SK-N-SH treated with all-trans-retinoic acid at 6 μM for 48 hours (cell line): ENCODE data around the gene ARHGAP24.

ENCODE experiments used
- ARNTL ChIP-seq: fragments of 450-650 bp; formaldehyde crosslinking; IDR thresholded peaks from 2 replicates; pipeline ENCODE4 v1.5.0; 2020; ENCODE audit warnings: low read depth, mild to moderate bottlenecking, moderate library complexity, borderline replicate concordance
- CREB5 ChIP-seq: fragments of 250-450 bp; sonication (Bioruptor Pico); IDR thresholded peaks from 2 replicates; pipeline ENCODE4 v1.5.1; 2020; ENCODE audit warnings: low read depth, mild to moderate bottlenecking, moderate library complexity
- ESRRG ChIP-seq: fragments of 250-450 bp; sonication (Bioruptor Pico); IDR thresholded peaks from 2 replicates; pipeline ENCODE4 v1.6.1; 2021; ENCODE audit warnings: mild to moderate bottlenecking
- PATZ1 ChIP-seq: fragments of 250-450 bp; sonication (Bioruptor Pico); IDR thresholded peaks from 2 replicates; pipeline ENCODE4 v1.8.0; 2020; ENCODE audit warnings: mild to moderate bottlenecking, moderate library complexity, borderline replicate concordance
- POU6F1 ChIP-seq: fragments of 250-450 bp; sonication (Bioruptor Pico); IDR thresholded peaks from 2 replicates; pipeline ENCODE4 v1.8.0; 2021; ENCODE audit warnings: low read depth, mild to moderate bottlenecking, moderate library complexity, borderline replicate concordance
- ZFP3 ChIP-seq: fragments of 250-450 bp; sonication (Bioruptor Pico); IDR thresholded peaks from 2 replicates; pipeline ENCODE4 v1.5.0; 2020; ENCODE audit warnings: mild to moderate bottlenecking, moderate library complexity
- ZFP30 ChIP-seq: fragments of 450-650 bp; formaldehyde crosslinking; IDR thresholded peaks from 2 replicates; pipeline ENCODE4 v1.5.0; 2022; ENCODE audit warnings: mild to moderate bottlenecking, moderate library complexity
- TF ChIP-seq, protein P1 (sequence below): fragments of 250-450 bp; sonication (Bioruptor Pico); IDR thresholded peaks from 2 replicates; pipeline ENCODE4 v1.5.0; 2020; ENCODE audit warnings: mild to moderate bottlenecking, moderate library complexity

- no peak for TF ChIP-seq CREB5
- no peak for TF ChIP-seq ZFP3 (CRISPR knock-in tag)
- TF ChIP-seq ZFP30 (CRISPR knock-in tag): no peak
- TF ChIP-seq, protein P1, sequence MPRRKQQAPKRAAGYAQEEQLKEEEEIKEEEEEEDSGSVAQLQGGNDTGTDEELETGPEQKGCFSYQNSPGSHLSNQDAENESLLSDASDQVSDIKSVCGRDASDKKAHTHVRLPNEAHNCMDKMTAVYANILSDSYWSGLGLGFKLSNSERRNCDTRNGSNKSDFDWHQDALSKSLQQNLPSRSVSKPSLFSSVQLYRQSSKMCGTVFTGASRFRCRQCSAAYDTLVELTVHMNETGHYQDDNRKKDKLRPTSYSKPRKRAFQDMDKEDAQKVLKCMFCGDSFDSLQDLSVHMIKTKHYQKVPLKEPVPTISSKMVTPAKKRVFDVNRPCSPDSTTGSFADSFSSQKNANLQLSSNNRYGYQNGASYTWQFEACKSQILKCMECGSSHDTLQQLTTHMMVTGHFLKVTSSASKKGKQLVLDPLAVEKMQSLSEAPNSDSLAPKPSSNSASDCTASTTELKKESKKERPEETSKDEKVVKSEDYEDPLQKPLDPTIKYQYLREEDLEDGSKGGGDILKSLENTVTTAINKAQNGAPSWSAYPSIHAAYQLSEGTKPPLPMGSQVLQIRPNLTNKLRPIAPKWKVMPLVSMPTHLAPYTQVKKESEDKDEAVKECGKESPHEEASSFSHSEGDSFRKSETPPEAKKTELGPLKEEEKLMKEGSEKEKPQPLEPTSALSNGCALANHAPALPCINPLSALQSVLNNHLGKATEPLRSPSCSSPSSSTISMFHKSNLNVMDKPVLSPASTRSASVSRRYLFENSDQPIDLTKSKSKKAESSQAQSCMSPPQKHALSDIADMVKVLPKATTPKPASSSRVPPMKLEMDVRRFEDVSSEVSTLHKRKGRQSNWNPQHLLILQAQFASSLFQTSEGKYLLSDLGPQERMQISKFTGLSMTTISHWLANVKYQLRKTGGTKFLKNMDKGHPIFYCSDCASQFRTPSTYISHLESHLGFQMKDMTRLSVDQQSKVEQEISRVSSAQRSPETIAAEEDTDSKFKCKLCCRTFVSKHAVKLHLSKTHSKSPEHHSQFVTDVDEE: no peak
- no peak for TF ChIP-seq ESRRG (CRISPR knock-in tag)
- no peak for TF ChIP-seq PATZ1 (CRISPR knock-in tag)
- TF ChIP-seq ARNTL (CRISPR knock-in tag): no peak
- no peak for TF ChIP-seq POU6F1 (CRISPR knock-in tag)
Measured at GRCh38 chr4:85939595-85939994, 464.6 kb downstream of the ARHGAP24 start.
